MCF 10A (cell line): ENCODE measurements around the gene MAN1C1. TPM values are rescaled to one million over a fixed set of nuclear protein-coding genes. Genes with fewer than 3 reads are reported as not detected.
"Not testable (repeated sequence)": the region's sequence is repeated elsewhere in the genome, so short reads cannot be mapped to it uniquely, and the experiment has no call there.

Experiments
- BruUV-seq: library from RNA; stranded (reverse); fragments of 400-500 nt; replicated peaks from 2 replicates; lab custom pipeline; 2021; lab: Mats Ljungman, UMichigan
- CTCF ChIA-PET: fragments of 300-600 bp; sonication (Branson Sonifier 250); formaldehyde crosslinking; extraction: SDS; loops from one replicate; lab custom pipeline; 2021; ENCODE audit warnings: antibody characterized with exemption, inconsistent platforms; lab: Yijun Ruan, JAX
- POLR2A ChIA-PET: fragments of 300-600, 350-650 bp; sonication (Branson Sonifier 250); formaldehyde crosslinking; extraction: SDS; loops from one replicate; lab custom pipeline; 2020; ENCODE audit warnings: antibody characterized with exemption, inconsistent platforms; lab: Yijun Ruan, JAX
- DNase-seq: peaks from one replicate; pipeline ENCODE4 v3.0.0-alpha.2; 2018; ENCODE audit not compliant: unreplicated experiment
- H3K27ac Mint-ChIP-seq: one replicate; pipeline ENCODE4 v1.8.0; 2022; ENCODE audit warnings: mild to moderate bottlenecking, low read depth, mixed read lengths; ENCODE audit not compliant: unreplicated experiment
- H3K27me3 Mint-ChIP-seq: one replicate; pipeline ENCODE4 v1.8.0; 2022; ENCODE audit warnings: mixed read lengths; ENCODE audit not compliant: insufficient read depth, unreplicated experiment
- H3K36me3 Mint-ChIP-seq: one replicate; pipeline ENCODE4 v1.8.0; 2022; ENCODE audit warnings: mild to moderate bottlenecking, moderate library complexity, mixed read lengths; ENCODE audit not compliant: insufficient read depth, unreplicated experiment
- H3K4me1 Mint-ChIP-seq: one replicate; pipeline ENCODE4 v1.8.0; 2022; ENCODE audit warnings: mixed read lengths; ENCODE audit not compliant: insufficient read depth, unreplicated experiment
- H3K4me3 Mint-ChIP-seq: one replicate; pipeline ENCODE4 v1.8.0; 2022; ENCODE audit warnings: mild to moderate bottlenecking, moderate library complexity, mixed read lengths; ENCODE audit not compliant: unreplicated experiment
- H3K9me3 Mint-ChIP-seq: one replicate; pipeline ENCODE4 v1.8.0; 2022; ENCODE audit warnings: mixed read lengths; ENCODE audit not compliant: unreplicated experiment
- CTCF ChIP-seq: fragments of 200-600 bp; IDR thresholded peaks from one replicate; pipeline ENCODE4 v1.8.0; 2022; ENCODE audit warnings: antibody characterized with exemption, mild to moderate bottlenecking; ENCODE audit not compliant: unreplicated experiment
- intact Hi-C: fragments of 100-400 bp; cut with micrococcal nuclease; formaldehyde crosslinking; loops from 2 replicates; pipeline ENCODE4 v1.14.1; 2022
- total RNA-seq: library from RNA; stranded (reverse); gene quantifications from 2 replicates; pipeline ENCODE4 v1.2.3, GENCODE V29; 2022

Gene MAN1C1
- total RNA-seq, 1 experiment from 2014 or later = not detected

GRCh38 chr1:25661043-25661815 is 44.6 kb downstream of the MAN1C1 start:
- Mint-ChIP-seq H3K9me3 (no peaks in the 10 kb centered on the region), H3K4me1 (no peaks in the 10 kb centered on the region), H3K4me3 (no peak overlapping the region), H3K27ac (no peak overlapping the region), H3K36me3 (no peaks in the 10 kb centered on the region), H3K27me3 (no peaks in the 10 kb centered on the region)
- no peak for TF ChIP-seq CTCF
- CTCF ChIA-PET = interaction anchor here (0.8 kb wide), 1 partner anchor 787 kb away, joined by 4 read pairs; no protein-coding TSS in a partner anchor
- BruUV-seq = no TSS peak
- POLR2A ChIA-PET = no interaction called here
- peak; percentile 38 for DNase-seq
- intact Hi-C loops = no loop called here

DNA sequence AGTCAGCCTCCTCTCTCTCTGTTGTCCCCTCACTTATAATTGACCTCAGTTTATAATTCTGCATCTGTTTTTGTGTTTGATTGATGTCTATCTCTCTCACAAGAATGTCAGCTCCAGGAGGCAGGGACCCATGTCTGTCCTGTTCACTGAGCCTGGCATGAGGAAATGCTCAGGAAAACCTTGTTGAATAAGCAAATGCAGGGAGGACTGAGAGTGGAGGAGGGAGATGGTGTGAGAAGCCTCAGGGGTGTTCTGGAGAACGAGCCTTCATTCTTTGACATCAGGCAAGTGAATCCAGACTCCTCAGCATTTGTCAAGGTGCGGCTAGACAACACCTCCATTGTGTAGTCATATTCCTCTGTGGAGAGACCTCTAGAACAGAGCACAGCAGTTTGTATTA is 45.5 kb downstream of the MAN1C1 start:
- POLR2A ChIA-PET = no interaction called here

DNA sequence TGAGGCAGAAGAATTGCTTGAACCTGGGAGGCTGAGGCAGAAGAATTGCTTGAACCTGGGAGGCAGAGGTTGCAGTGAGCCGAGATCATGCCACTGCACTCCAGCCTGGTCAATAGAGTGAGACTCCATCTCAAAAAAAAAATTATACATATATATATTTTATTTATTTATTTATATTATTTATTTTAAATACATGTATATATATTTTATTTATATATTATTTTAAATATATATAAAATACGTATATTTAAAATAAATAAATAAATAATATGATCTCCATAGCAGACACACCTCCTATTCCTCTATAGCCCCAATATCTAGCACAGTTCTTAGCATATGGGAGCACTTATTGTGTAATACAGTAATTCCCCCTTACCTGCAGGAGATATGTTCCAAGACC is 46.4 kb downstream of the MAN1C1 start:
- CTCF ChIA-PET, H3K27ac Mint-ChIP-seq, H3K4me3 Mint-ChIP-seq, H3K36me3 Mint-ChIP-seq, POLR2A ChIA-PET, intact Hi-C loops, H3K9me3 Mint-ChIP-seq, BruUV-seq, H3K27me3 Mint-ChIP-seq, DNase-seq, H3K4me1 Mint-ChIP-seq: not testable (repeated sequence)

More for the DNA sequence above, 45.5 kb downstream of the MAN1C1 start:
- Mint-ChIP-seq H3K27ac (no peak overlapping the region), H3K27me3 (no peaks in the 10 kb centered on the region), H3K4me3 (no peak overlapping the region), H3K36me3 (no peaks in the 10 kb centered on the region), H3K4me1 (no peaks in the 10 kb centered on the region), H3K9me3 (no peaks in the 10 kb centered on the region)
- DNase-seq = no peak
- BruUV-seq = no TSS peak
- no peak for TF ChIP-seq CTCF
- intact Hi-C loops = no loop called here
- CTCF ChIA-PET = no interaction called here

DNA sequence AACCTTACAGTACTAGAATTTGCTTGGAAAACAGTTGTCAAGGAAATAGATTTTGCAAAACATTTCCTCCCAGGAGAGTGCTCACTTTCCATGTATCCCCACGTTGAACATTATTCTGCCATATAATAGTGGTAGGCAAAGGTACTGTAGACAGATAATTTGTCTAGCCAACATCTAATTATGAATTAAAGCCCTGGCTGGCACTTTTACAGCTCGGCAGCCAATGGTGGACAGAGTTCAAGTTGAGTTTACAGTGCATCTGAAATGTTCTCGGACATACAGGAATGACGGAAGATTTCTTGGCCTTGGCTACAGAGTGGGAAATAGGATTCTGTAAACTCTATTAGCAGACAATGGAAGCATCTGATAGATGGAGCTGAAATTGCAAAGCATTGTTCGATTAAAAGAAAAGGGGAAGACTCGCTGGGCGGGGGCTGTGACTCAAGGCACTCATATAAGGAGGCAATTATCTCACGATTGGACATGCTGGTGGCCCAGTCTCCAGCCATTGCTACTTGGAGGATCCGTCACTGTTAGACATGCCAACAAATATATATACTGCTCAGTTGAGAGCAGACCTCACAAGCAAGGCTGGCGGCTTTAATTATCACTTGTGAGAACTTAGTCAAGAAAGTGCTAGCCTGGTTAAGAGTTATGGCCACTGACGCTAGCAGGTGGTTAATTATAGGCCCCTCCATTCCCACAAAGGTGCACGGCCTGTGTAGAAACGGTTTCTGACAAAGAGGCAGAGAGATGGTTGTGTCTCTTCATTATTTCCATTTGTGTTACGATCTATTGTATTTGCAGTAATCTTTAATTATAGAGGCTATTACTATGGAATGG is 48.0 kb downstream of the MAN1C1 start:
- no TSS peak for BruUV-seq
- H3K4me1 Mint-ChIP-seq = no peaks in the 10 kb centered on the region
- no peak for TF ChIP-seq CTCF
- CTCF ChIA-PET = no interaction called here
- no peaks in the 10 kb centered on the region for H3K27me3 Mint-ChIP-seq
- H3K9me3 Mint-ChIP-seq = no peaks in the 10 kb centered on the region
- DNase-seq = no peak
- intact Hi-C loops = no loop called here
- POLR2A ChIA-PET = no interaction called here
- H3K36me3 Mint-ChIP-seq = no peaks in the 10 kb centered on the region
- no peak overlapping the region for H3K27ac Mint-ChIP-seq
- H3K4me3 Mint-ChIP-seq = no peak overlapping the region
